HEK293 (cell line): Measurements from ENCODE around the gene QSOX1.

Source experiments
- CTCF ChIA-PET: fragments of 350-600 bp; formaldehyde crosslinking; extraction: SDS; loops from one replicate; lab custom pipeline; 2021; ENCODE audit warnings: antibody characterized with exemption; lab: Yijun Ruan, JAX
- POLR2A ChIA-PET: fragments of 300-600 bp; formaldehyde crosslinking; extraction: SDS; loops from one replicate; lab custom pipeline; 2020; ENCODE audit warnings: antibody characterized with exemption, inconsistent platforms; lab: Yijun Ruan, JAX
- H3K27ac ChIP-seq: fragments of 200-500 bp; sonication (Bioruptor generic); 2 replicates; pipeline ENCODE4 v1.5.1; 2014; ENCODE audit warnings: low read depth, low read length, control low read depth, inconsistent platforms; ENCODE audit errors: extremely low read depth
- H3K36me3 ChIP-seq, 2 experiments: fragments of 200-500 bp in 1 of 2; sonication (Bioruptor generic) in 1 of 2; 1 replicate in 1 of 2; 2 replicates in 1 of 2; pipeline ENCODE4 v1.5.1; 2014 to 2017; ENCODE audit warnings: inconsistent platforms in 2 of 2, low read length in 2 of 2; ENCODE audit not compliant: control insufficient read depth in 2 of 2, insufficient read depth in 1 of 2
- H3K4me1 ChIP-seq: fragments of 200-500 bp; sonication (Bioruptor generic); 2 replicates; pipeline ENCODE4 v1.5.1; 2014; ENCODE audit warnings: mild to moderate bottlenecking, low read length, inconsistent platforms; ENCODE audit not compliant: control insufficient read depth, insufficient read depth
- H3K4me3 ChIP-seq: 2 replicates; pipeline ENCODE4 v1.5.1; 2011; ENCODE audit warnings: low read depth, mild to moderate bottlenecking, control low read depth, low read length, moderate library complexity
- H3K9me3 ChIP-seq: fragments of 200-500 bp; sonication (Bioruptor generic); 2 replicates; pipeline ENCODE4 v1.5.1; 2014; ENCODE audit warnings: low read depth, low read length, inconsistent platforms; ENCODE audit not compliant: control insufficient read depth, insufficient read depth
- BCL6B ChIP-seq: fragments of 450-650 bp; formaldehyde crosslinking; IDR thresholded peaks from 2 replicates; pipeline ENCODE4 v1.5.1; 2017; ENCODE audit warnings: missing biosample characterization, missing genetic modification characterization
- INSM2 ChIP-seq: fragments of 450-650 bp; formaldehyde crosslinking; IDR thresholded peaks from 2 replicates; pipeline ENCODE4 v1.5.1; 2016; ENCODE audit warnings: missing biosample characterization, missing genetic modification characterization
- KLF1 ChIP-seq: fragments of 450-650 bp; formaldehyde crosslinking; IDR thresholded peaks from 2 replicates; pipeline ENCODE4 v1.5.1; 2016; ENCODE audit warnings: missing biosample characterization, missing genetic modification characterization
- KLF8 ChIP-seq: fragments of 450-650 bp; formaldehyde crosslinking; IDR thresholded peaks from 2 replicates; pipeline ENCODE4 v1.5.1; 2016; ENCODE audit warnings: missing biosample characterization, missing genetic modification characterization
- KLF9 ChIP-seq: fragments of 450-650 bp; formaldehyde crosslinking; IDR thresholded peaks from 2 replicates; pipeline ENCODE4 v1.5.1; 2016; ENCODE audit warnings: missing biosample characterization, missing genetic modification characterization, low read depth
- MYNN ChIP-seq: fragments of 450-650 bp; formaldehyde crosslinking; IDR thresholded peaks from 2 replicates; pipeline ENCODE4 v1.5.1; 2016; ENCODE audit warnings: missing biosample characterization, missing genetic modification characterization, borderline replicate concordance
- RBAK ChIP-seq: fragments of 450-650 bp; formaldehyde crosslinking; IDR thresholded peaks from 2 replicates; pipeline ENCODE4 v1.5.1; 2016; ENCODE audit warnings: missing biosample characterization, missing genetic modification characterization
- SCRT1 ChIP-seq: fragments of 450-650 bp; formaldehyde crosslinking; IDR thresholded peaks from 2 replicates; pipeline ENCODE4 v1.5.1; 2016; ENCODE audit warnings: missing biosample characterization, missing genetic modification characterization, borderline replicate concordance
- SCRT2 ChIP-seq: fragments of 450-650 bp; formaldehyde crosslinking; IDR thresholded peaks from 2 replicates; pipeline ENCODE4 v1.5.1; 2016; ENCODE audit warnings: missing biosample characterization, missing genetic modification characterization
- SP2 ChIP-seq: fragments of 450-650 bp; formaldehyde crosslinking; IDR thresholded peaks from 2 replicates; pipeline ENCODE4 v1.5.1; 2016; ENCODE audit warnings: missing biosample characterization, missing genetic modification characterization
- SP7 ChIP-seq: fragments of 450-650 bp; formaldehyde crosslinking; IDR thresholded peaks from 2 replicates; pipeline ENCODE4 v1.5.1; 2016; ENCODE audit warnings: missing biosample characterization, missing genetic modification characterization
- WT1 ChIP-seq: fragments of 450-650 bp; formaldehyde crosslinking; IDR thresholded peaks from 2 replicates; pipeline ENCODE4 v1.5.1; 2016; ENCODE audit warnings: missing biosample characterization, missing genetic modification characterization
- YY1 ChIP-seq: fragments of 450-650 bp; formaldehyde crosslinking; IDR thresholded peaks from 2 replicates; pipeline ENCODE4 v1.5.1; 2018; ENCODE audit warnings: missing biosample characterization, missing genetic modification characterization
- ZNF211 ChIP-seq: fragments of 450-650 bp; formaldehyde crosslinking; IDR thresholded peaks from 2 replicates; pipeline ENCODE4 v1.5.1; 2016; ENCODE audit warnings: low read depth, missing biosample characterization, missing genetic modification characterization
- ZNF280C ChIP-seq: fragments of 450-650 bp; formaldehyde crosslinking; IDR thresholded peaks from 2 replicates; pipeline ENCODE4 v1.5.1; 2016; ENCODE audit warnings: missing biosample characterization, missing genetic modification characterization
- ZNF354C ChIP-seq: fragments of 450-650 bp; formaldehyde crosslinking; IDR thresholded peaks from 2 replicates; pipeline ENCODE4 v1.5.1; 2016; ENCODE audit warnings: missing biosample characterization, missing genetic modification characterization, low read depth, borderline replicate concordance
- ZNF391 ChIP-seq: fragments of 450-650 bp; formaldehyde crosslinking; IDR thresholded peaks from 2 replicates; pipeline ENCODE4 v1.5.1; 2016; ENCODE audit warnings: low read depth, missing biosample characterization, missing genetic modification characterization, borderline replicate concordance
- ZNF501 ChIP-seq: fragments of 450-650 bp; formaldehyde crosslinking; IDR thresholded peaks from 2 replicates; pipeline ENCODE4 v1.5.1; 2016; ENCODE audit warnings: missing biosample characterization, missing genetic modification characterization
- ZNF621 ChIP-seq: fragments of 450-650 bp; formaldehyde crosslinking; IDR thresholded peaks from 2 replicates; pipeline ENCODE4 v1.5.1; 2017; ENCODE audit warnings: missing biosample characterization, missing genetic modification characterization
- ZNF629 ChIP-seq: fragments of 450-650 bp; formaldehyde crosslinking; IDR thresholded peaks from 2 replicates; pipeline ENCODE4 v1.5.1; 2017; ENCODE audit warnings: missing biosample characterization, missing genetic modification characterization
- ZNF670 ChIP-seq: fragments of 450-650 bp; formaldehyde crosslinking; IDR thresholded peaks from 2 replicates; pipeline ENCODE4 v1.5.1; 2016; ENCODE audit warnings: missing biosample characterization, missing genetic modification characterization, low read depth
- ZNF830 ChIP-seq: fragments of 450-650 bp; IDR thresholded peaks from 2 replicates; pipeline ENCODE4 v1.5.0; 2018; ENCODE audit warnings: missing biosample characterization, missing genetic modification characterization, low read depth, mild to moderate bottlenecking, moderate library complexity
- TF ChIP-seq, protein P1 (sequence below): fragments of 450-650 bp; formaldehyde crosslinking; IDR thresholded peaks from 2 replicates; pipeline ENCODE4 v1.5.1; 2017; ENCODE audit warnings: missing biosample characterization, mild to moderate bottlenecking, missing genetic modification characterization, moderate library complexity

QSOX1 gene

GRCh38 chr1:180152588-180152987, 2.1 kb upstream of the QSOX1 start:
- Histone ChIP-seq H3K9me3 (no peaks in the 10 kb centered on the region), H3K4me3 (no peak overlapping the region), H3K36me3 (no peaks in the 10 kb centered on the region), H3K27ac (no peak overlapping the region), H3K4me1 (peaks cover 11% of the 10 kb centered on the region)
- CTCF ChIA-PET, result no interaction called here
- POLR2A ChIA-PET, result no interaction called here
- TF ChIP-seq ZNF670 (tag by site-specific recombination), result no peak
- TF ChIP-seq WT1 (tag by site-specific recombination), result no peak
- no peak for TF ChIP-seq KLF1 (tag by site-specific recombination)
- TF ChIP-seq RBAK (tag by site-specific recombination), result no peak
- TF ChIP-seq SP2 (tag by site-specific recombination), result no peak
- TF ChIP-seq YY1 (tag by site-specific recombination), result no peak
- no peak for TF ChIP-seq INSM2 (tag by site-specific recombination)
- no peak for TF ChIP-seq MYNN (tag by site-specific recombination)
- TF ChIP-seq SP7 (tag by site-specific recombination), result no peak
- TF ChIP-seq ZNF280C (tag by site-specific recombination), result no peak
- no peak for TF ChIP-seq ZNF354C (tag by site-specific recombination)
- no peak for TF ChIP-seq ZNF211 (tag by site-specific recombination)
- TF ChIP-seq KLF9, result no peak
- no peak for TF ChIP-seq ZNF621
- no peak for TF ChIP-seq ZNF501 (tag by site-specific recombination)
- TF ChIP-seq ZNF629, result no peak
- no peak for TF ChIP-seq KLF8 (tag by site-specific recombination)
- TF ChIP-seq ZNF391, result no peak
- TF ChIP-seq, protein P1, sequence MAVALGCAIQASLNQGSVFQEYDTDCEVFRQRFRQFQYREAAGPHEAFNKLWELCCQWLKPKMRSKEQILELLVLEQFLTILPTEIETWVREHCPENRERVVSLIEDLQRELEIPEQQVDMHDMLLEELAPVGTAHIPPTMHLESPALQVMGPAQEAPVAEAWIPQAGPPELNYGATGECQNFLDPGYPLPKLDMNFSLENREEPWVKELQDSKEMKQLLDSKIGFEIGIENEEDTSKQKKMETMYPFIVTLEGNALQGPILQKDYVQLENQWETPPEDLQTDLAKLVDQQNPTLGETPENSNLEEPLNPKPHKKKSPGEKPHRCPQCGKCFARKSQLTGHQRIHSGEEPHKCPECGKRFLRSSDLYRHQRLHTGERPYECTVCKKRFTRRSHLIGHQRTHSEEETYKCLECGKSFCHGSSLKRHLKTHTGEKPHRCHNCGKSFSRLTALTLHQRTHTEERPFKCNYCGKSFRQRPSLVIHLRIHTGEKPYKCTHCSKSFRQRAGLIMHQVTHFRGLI, result no peak
- TF ChIP-seq BCL6B, result no peak

- H3K36me3 ChIP-seq, result no peaks in the 10 kb centered on the region
- ChIA-PET CTCF (interaction anchor here (0.8 kb wide), 1 partner anchor 214 kb away, joined by 3 read pairs; no protein-coding TSS in a partner anchor), POLR2A (interaction anchor here (2.7 kb wide), 1 partner anchor 16 kb away, joined by 27 read pairs; no protein-coding TSS in a partner anchor)
- H3K4me1 ChIP-seq, result peaks cover 11% of the 10 kb centered on the region
- no peaks in the 10 kb centered on the region for H3K9me3 ChIP-seq
- no peak overlapping the region for H3K4me3 ChIP-seq
- no peak overlapping the region for H3K27ac ChIP-seq
- TF ChIP-seq ZNF830 (tag by site-specific recombination) (no peak), SCRT2 (tag by site-specific recombination) (peak; percentile 79), SCRT1 (peak; percentile 74)
- TF ChIP-seq, all 188 proteins: peak for 2
Observed at GRCh38 chr1:180153032-180153431, 1.6 kb upstream of the QSOX1 start.
